ENCODE measurements around the gene LRCOL1.
"Not testable (repeated sequence)": the region's sequence is repeated elsewhere in the genome, so short reads cannot be mapped to it uniquely, and the experiment has no call there.

Gene LRCOL1

DNA sequence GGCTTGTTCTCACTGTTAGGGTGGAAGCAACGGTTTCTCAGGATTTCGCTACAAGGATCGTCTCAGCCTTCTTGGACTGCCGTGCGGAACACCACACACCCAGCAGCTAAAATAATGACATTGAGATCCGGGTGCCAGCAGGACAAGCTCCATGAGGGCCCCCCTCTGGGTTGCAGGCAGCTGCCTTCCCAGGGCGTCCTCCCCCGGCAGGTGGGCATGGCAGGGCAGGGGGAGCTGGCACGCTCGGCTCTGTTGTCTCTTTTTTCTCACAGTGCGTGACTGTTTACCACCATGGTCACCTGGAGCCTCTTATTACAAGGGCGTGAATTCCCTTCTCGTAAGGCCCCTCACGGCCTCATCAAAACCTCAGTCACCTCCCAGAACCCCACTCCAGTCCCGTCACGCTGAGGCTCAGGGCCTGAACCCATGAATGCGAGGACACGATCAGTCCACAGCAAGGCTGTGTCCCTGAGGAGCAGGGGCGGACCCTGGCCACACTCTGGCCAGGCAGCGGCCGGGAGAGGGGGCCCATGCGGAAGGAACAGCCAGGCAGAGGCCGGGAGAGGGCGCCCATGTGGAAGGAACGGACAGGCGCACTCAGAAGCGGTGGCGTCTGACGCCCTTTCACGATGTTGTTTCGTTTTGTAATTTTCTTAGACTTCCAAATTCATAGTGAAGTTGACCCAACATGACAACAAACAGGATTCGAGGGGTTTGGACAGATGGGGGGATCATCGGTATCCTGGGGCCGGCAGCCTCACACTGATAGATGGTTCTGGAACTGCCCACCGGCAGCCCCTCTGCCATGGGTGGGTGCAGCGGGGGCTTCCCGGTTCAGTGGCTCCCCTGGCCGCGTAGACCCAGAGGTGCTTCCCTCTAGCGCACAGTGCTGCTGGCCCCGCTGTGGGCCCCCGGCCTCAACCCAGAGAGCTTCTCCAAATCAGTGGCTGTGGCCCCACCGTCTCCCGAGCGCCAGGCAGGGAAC is 10.0 kb downstream of the LRCOL1 start:
- peak; percentile 88 for DNase-seq (ENCODE audit: low spot score)

DNA sequence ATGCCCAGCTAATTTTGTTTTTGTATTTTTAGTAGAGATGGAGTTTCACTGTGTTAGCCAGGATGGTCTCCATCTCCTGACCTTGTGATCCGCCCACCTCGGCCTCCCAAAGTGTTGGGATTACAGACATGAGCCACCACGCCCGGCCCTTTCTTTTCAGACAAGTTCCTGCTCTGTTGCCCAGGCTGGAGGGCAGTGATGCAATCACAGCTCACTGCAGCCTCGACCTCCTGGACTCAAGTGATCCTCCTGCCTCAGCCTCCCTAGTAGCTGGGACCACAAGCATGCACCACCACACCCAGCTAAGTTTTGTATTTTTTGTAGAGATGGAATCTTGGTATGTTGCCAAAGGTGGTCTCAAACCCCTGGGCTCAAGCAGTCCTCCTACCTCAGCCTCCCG is 10.9 kb downstream of the LRCOL1 start:
- DNase-seq (ENCODE audit: low spot score) = not testable (repeated sequence)

DNA sequence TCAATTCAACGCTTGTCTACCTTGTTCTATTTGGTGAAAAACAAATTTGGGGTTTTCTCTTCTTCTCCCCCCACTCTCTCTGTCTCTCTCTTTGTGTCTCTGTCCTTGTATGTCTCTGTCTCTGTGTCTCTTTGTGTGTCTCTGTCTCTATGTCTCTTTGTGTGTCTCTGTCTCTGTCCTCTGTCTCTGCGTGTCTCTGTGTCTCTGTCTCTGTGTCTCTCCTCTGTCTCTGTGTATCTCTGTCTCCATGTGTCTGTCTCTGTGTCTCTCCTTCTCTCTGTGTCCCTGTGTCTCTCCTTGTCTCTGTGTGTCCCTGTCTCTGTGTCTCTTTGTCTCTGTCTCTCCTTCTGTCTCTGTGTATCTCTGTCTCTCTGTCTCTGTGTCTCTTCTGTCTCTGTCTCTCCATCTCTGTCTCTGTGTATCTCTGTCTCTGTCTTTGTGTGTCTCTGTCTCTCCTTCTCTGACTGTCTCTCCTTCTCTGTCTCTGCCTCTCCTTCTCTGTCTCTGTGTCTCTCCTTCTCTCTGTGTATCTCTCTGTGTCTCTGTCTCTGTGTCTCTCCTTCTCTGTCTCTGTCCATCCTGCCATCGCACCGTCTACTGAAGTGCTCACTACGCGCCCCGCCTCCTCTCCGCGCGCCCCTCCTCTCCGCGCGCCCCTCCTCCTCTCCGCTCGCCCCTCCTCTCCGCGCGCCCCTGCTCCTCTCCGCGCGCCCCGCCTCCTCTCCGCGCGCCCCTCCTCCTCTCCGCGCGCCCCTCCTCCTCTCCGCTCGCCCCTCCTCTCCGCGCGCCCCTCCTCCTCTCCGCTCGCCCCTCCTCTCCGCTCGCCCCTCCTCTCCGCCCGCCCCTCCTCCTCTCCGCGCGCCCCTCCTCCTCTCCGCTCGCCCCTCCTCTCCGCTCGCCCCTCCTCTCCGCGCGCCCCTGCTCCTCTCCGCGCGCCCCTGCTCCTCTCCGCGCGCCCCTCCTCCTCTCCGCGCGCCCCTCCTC is 12.8 kb downstream of the LRCOL1 start:
- no peak for DNase-seq (ENCODE audit: low spot score)

DNA sequence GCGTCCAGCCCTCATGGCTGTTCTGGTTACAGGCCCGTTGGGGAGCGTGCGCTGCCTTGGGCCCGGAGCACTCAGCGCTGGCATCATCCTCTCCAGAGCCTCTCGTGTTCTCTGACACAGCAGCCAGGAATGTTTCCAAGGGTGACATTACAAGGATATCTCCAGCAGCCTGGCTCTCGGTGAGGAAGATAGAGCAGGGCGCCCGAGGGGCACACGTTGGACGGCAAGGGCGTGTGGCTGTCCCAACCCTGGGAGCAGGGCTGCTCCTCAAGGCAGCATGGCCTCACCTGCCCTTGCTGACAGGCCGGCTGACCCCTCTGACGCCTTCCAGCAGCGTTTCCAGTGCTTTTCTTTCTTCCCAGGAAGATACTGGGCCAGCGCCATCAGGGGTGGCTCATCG is 14.4 kb downstream of the LRCOL1 start:
- DNase-seq (ENCODE audit: low spot score) = no peak

DNA sequence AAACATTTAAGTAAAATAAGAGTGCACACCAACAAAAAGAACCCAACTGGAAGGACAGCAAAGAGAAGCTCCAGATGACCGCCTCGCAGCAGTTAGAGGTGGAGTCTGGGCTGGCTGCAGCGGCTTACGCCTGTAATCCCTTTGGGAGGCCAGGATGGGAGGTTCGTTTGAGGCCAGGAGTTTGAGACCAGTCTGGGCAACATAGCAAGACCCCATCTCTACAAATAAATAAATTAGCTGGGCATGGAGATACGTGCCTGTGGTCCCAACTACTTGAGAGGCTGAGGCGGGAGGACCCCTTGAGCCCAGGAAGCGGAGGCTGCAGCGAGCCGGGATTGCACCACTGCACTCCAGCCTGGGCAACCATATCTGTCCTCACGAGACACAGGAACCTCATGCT is 15.2 kb downstream of the LRCOL1 start:
- no peak for DNase-seq (ENCODE audit: low spot score)

DNA sequence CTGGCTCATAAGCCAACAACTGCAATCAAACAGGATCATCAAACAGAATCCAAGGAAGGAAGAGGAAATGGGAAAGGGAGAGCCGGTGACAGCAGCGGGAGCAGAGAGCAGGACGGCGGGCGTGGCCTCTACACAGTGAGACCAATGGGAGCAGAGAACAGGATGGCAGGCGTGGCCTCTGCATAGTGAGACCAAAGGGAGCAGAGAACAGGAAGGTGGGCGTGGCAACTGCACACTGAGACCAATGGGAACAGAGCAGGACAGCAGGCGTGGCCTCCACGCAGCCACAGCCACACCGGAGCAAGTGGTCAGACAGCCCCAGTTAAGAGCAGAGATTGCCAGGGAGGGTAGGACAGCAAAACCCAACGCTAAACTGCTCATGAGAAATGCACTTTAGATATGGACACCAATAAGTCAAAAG is 16.4 kb downstream of the LRCOL1 start:
- DNase-seq (ENCODE audit: low spot score) = peak; percentile 92

DNA sequence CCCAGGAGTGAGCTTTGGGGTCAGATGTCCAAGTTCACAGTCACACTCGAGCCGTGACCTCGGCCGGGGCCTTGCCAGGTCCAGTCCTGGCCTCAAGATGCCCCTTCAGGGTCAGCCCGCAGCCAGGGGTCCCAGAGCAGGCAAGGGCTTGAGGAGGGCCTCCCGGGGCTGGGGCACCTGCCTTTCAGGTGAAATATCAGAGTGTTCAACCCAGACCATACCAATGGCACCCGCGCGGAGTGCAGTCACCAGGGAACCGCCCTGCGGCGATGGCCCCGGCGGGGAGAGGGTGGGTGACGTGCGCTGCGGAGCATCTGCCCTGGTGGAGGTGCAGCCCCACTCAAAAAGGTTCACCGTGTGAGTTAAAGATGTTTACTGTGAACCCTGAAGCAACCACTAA is 16.9 kb downstream of the LRCOL1 start:
- no peak for DNase-seq (ENCODE audit: low spot score)

DNA sequence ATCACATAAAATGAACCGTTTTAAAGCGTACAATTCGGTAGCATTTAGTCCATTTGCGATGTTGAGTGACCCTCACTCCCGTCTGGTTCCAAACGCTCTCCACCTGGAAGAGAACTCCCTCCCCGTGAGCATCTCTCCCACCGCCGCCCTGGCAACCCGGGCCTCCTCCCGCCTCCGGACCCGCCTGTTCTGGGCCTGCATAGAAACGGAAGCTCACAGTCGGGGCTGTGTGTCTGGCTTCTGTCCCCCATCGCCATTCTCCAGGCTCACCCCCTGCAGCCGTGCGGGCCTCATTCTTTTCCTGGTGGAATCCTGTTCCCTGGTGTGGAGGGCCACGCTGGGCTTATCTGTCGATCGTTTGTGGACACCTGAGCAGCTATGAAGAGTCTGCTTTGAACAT is 17.3 kb downstream of the LRCOL1 start:
- DNase-seq (ENCODE audit: low spot score) = no peak

DNA sequence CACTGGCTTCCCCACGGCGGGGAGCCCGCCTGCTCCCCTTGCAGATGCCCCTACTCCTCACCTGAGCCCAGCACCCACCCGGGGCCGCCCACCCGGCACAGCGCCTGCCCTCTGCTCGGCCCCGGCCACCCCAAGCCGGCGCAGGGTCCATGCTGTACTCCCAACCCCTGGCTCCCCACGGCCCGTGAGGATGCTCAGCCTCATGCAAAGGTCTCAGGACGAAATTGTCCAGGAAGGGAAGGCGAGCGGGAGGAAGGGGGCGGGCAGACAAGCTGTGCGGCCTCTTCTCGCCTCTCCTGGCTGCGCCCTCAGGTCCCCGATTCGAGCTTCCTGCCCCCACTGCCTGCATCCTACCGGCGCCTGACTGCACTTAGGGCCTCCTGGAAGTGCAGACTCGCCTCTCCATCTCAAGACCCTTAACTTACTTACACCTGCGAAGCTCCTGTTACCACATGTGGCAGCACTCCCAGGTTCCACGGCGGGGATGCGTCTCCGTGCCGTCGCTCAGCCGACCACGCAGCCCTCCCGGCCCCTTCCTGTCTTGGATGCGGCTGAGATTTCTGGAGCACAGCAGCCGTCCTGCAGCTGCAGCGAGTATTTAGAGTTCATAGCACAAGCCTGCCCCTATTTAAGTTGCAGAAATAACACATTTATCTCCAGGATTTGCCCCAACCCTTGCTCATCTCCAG is 18.0 kb downstream of the LRCOL1 start:
- DNase-seq (ENCODE audit: low spot score) = no peak

DNA sequence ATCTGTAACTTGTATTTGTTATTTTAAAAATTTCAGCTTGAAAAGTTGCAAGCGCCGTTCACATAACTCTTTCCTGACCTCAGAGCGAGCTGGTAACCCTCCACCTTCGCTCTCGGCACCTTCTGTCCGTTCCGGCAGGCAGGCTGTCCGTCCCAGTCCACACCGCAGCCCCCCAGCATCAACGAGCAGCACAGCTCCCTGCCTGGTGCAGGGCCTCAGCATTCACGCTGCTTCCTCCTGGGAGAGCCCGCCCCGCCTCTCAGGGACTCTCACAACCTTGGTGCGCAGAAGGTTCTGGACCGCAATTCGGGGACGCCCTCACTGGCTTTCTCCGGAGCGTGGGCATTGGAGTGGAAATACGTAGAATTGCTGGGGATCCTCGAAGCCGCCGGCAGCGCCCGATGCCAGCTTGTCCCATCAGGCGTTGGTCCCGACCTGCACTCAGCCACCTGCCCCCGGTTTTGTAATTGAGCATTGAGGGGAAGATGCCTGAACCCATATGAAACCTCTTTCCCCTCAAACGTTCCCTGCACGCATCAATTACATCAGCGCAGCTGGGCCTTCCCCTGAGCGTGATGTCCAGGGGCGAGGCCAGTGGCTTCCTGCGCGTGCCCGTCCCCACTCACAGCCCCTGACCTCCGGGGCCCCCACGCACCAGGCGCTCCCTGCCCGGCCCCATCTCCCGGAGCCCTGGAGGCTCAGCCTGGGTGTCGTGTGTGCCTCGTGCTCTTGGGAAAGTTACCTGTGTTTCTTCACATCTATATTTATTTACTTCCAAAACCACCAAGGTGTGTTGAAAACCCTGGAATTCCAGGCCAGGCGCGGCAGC is 19.1 kb downstream of the LRCOL1 start:
- DNase-seq (ENCODE audit: low spot score) = no peak

DNA sequence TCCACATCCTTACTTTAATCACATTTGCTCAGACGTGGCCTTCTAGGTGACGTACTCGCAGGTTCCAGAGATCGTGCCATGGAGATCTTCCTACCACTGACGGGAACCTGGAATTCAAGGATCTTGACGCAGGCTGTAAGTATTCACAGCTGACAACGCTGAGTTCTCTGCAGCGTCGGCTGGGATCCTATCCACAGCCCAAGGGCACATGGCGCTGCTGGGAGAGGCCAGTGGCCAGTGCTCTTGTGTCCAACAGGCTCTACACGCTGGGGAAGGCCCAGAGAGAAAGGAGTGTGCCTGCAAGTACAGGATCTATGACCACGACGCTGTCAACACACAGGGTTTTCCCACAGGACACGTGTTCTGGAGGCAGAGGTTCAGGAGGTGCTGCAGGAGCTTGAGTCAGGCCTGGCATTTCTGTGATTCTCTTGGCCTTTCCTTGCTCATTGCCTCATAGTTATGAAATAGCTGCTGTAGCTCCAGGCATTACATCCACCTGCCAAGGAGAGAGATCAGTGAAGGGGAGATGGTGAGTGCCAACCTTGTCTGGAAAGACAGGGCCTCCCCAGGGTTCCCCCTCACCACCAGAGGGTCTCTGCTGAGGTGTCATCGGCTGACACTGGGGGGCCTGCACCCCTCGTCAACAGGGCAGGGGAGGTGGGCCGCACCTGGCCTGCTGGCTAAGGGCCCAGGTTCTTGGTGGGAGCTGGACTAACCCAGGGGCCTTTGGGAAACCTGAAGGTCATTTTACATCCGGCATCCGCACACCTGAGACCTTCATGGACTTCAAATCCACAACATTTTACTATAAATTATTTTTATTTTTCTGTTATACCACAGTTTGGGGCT is 21.3 kb downstream of the LRCOL1 start:
- no peak for DNase-seq (ENCODE audit: low spot score)

DNA sequence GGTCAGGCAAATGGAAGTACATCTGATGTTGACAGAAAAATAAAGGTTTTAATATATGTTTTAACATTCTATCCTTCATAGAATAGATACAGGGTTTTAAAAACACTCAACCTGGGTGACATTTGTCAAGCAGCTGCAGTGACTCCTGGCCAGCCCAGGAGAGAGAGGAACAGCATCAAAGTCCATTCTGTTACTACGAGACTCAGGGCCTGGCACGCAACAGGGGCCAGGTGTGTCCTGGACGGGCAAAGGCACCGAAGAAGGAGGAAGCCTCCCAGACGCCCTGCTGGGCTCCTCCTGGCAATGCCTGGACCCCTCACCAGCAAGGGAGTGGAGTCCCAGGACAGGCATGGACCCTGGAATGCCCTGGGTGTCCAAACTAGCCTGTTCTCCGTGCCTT is 22.1 kb downstream of the LRCOL1 start:
- no peak for DNase-seq (ENCODE audit: low spot score)

DNA sequence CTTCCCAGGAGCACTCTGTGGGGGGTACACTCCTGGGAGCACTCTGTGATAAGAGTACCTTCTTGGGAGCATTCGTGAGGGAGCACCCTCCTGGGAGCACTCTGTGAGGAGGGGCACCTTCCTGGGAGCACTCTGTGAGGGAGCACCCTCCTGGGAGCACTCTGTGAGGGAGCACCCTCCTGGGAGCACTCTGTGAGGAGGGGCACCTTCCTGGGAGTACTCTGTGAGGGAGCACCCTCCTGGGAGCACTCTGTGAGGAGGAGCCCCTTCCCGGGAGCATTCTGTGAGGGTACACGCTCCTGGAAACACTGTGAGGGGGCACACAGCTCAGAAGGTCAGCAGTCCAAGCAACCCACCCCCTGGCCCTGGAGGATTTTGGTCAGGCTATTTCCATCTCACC is 22.6 kb downstream of the LRCOL1 start:
- DNase-seq (ENCODE audit: low spot score) = no peak

DNA sequence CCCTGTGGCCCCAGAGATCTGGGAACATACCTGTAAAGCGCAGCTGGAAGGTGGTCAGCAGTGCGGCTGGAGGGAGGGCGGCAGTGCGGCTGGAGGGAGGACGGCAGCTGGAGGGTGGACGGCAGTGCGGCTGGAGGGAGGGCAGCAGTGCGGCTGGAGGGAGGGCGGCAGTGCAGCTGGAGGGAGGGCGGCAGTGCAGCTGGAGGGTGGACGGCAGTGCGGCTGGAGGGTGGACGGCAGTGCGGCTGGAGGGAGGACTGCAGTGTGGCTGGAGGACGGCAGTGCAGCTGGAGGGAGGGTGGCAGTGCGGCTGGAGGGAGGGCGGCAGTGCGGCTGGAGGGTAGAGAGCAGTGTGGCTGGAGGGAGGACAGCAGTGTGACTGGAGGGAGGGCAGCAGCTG is 23.5 kb downstream of the LRCOL1 start:
- no peak for DNase-seq (ENCODE audit: low spot score)

DNA sequence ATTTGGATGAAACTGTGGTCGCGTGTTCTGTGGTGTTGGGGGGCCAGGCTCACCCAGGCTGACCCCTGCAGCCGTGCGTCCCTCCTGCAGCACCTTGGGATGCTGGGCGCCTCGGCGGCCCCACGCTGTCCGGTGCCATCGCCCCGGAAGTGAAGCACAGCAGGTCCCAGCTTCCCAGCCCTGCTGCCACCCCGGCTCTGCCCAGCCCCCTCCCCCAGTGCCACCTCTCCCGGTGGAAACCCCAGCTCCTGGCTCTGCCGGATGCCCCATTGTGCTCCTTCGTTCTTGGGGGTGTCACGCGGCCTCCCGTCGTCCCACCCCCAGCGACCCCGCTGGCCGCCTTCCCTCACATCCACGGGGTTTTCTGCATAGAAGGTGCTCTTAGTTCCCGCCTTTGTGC is 25.2 kb downstream of the LRCOL1 start:
- no peak for DNase-seq (ENCODE audit: low spot score)

DNA sequence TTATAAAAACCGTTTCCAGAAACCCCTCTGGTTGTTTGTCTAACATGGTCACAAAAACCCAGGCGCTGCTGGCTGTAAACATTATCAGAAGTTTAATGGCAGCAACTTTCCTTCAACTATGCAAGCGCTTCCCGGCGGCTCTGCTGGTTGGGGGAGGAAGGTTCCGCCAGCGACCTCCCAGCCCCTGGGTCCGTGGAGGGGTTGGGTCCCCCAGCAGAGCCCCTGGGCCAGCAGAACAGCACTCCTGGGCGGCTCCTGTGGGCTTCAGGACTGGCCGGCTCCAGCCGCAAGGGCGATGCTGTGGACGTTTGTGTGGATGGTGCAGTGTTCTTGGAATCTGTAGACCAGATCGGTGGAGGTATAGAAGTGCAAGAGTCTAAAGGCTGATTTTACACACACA is 26.0 kb downstream of the LRCOL1 start:
- DNase-seq (ENCODE audit: low spot score) = no peak

DNA sequence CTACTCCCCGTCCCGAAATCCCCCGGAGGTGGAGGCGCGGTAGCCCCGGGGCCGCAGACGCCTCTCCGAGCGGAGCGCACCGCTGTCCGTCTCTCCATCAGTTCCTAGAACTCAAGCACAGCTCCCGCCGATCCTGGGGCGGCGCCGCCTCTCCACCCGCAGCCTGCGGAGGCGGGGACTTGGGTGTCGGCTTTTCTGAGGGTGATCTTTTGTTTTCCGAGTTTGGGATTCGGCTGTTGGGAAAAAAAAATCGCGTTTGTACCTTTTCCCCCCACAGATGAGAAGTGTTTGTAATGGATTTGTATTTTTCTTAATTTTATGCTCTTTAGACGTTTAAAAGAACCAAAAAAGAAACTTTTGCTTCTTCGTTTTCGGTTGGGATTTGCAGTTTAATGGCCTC is 26.6 kb downstream of the LRCOL1 start:
- no peak for DNase-seq (ENCODE audit: low spot score)

DNA sequence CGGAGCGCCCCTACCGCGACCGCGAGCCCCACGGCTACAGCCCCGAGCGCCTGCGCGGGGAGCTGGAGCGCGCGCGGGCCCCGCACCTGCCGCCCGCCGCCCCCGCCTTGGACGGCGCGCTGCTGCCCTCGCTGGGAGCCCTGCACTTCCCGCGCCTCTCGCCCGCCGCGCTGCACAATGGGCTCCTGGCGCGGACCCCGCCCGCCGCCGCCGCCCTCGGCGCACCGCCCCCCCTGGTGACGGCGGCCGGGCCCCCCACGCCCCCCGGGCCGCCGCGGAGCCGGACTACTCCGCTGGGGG is 27.0 kb downstream of the LRCOL1 start:
- no peak for DNase-seq (ENCODE audit: low spot score)

DNA sequence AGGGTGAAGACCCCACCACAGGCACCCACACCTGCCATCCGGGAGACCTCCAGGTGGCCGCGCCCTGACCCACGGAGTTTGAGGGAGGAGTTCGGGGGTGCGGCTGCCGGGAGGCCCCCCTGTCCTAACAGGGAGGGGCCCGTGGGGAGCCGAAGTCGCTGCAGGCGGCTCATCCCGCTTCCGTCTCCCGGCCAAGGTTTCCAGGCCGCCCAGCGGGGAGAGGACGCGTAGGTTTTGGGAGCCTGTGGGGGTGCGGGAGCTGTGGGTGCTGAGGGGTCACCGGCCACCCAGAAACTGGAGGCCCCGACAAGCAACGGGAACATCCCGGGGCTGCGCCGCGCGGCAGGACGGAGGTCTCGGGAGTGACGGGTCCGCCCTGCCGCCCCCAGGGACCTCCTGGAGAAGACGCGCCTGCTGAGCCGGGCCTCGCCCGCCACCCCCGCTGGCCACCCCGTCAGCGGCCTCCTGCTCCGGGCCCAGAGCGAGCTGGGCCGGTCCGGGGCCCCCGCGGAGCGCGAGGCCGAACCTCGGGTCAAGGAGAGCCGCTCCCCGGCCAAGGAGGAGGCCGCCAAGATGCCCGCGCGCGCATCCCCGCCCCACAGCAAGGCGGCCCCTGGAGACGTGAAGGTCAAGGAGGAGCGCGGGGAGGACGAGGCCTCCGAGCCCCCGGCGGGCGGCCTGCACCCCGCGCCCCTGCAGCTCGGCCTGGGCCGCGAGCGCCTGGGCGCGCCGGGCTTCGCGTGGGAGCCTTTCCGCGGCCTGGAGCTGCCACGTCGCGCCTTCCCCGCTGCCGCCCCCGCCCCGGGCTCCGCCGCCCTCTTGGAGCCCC is 27.6 kb downstream of the LRCOL1 start:
- DNase-seq (ENCODE audit: low spot score) = no peak

DNA sequence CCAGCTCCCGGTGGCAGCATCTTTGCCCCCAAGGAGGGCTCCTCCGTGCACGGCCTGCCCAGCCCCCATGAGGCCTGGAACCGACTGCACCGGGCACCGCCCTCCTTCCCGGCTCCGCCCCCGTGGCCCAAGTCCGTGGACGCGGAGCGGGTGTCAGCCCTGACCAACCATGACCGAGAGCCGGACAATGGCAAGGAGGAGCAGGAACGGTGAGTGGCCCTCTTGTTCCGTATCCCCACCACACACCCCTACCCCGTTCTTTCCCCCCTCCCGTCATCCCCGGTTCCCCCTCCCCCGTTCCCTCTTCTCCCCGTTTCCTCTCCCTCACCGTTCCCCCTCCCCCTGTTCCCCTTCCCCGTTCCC is 28.3 kb downstream of the LRCOL1 start:
- no peak for DNase-seq (ENCODE audit: low spot score)
